Lung (tissue), 12 donors: Measurements from ENCODE around the gene TMPRSS15. TPM values are rescaled to one million over a fixed set of nuclear protein-coding genes. Genes with fewer than 3 reads are reported as not detected.

Experiments used
- ATAC-seq: fragments of 200-7000 bp; cut with Tn5 transposase; one replicate; pipeline ENCODE4 v1.9.1; 2020; ENCODE audit warnings: moderate number of reproducible peaks; ENCODE audit not compliant: insufficient read depth, low FRiP score
- DNase-seq, 3 donors: peaks; one replicate each; pipeline ENCODE4 v3.0.0-alpha.2; 2013 to 2017
- H3K27ac ChIP-seq, 2 donors: one replicate each; pipeline ENCODE4 v1.5.1; 2013; ENCODE audit warnings: mild to moderate bottlenecking in 2 of 2, moderate library complexity in 2 of 2, control low read depth in 1 of 2, inconsistent platforms in 1 of 2, low read depth in 1 of 2, low read length in 1 of 2
- H3K27me3 ChIP-seq, 3 donors: one replicate each; pipeline ENCODE4 v1.5.1; 2013; ENCODE audit warnings: low read length in 2 of 3; ENCODE audit not compliant: control insufficient read depth in 3 of 3, insufficient read depth in 3 of 3
- H3K36me3 ChIP-seq, 4 donors: one replicate each; pipeline ENCODE4 v1.5.1; 2013; ENCODE audit warnings: low read length in 4 of 4, mild to moderate bottlenecking in 1 of 4, moderate library complexity in 1 of 4; ENCODE audit not compliant: control insufficient read depth in 4 of 4, insufficient read depth in 4 of 4
- H3K4me1 ChIP-seq, 5 donors: one replicate each; pipeline ENCODE4 v1.5.1; 2013; ENCODE audit warnings: low read length in 5 of 5, mild to moderate bottlenecking in 2 of 5, moderate library complexity in 1 of 5; ENCODE audit not compliant: control insufficient read depth in 5 of 5, insufficient read depth in 5 of 5
- H3K4me3 ChIP-seq: one replicate; pipeline ENCODE4 v1.5.1; 2013; ENCODE audit warnings: mild to moderate bottlenecking, control low read depth, moderate library complexity
- H3K9ac ChIP-seq, 2 donors: one replicate each; pipeline ENCODE4 v1.5.1; 2013; ENCODE audit warnings: low read length in 2 of 2, control low read depth in 1 of 2; ENCODE audit not compliant: insufficient read depth in 1 of 2
- H3K9me3 ChIP-seq, 4 donors: one replicate each; pipeline ENCODE4 v1.5.1; 2013; ENCODE audit warnings: low read length in 3 of 4, mild to moderate bottlenecking in 1 of 4, moderate library complexity in 1 of 4; ENCODE audit not compliant: control insufficient read depth in 4 of 4, insufficient read depth in 3 of 4
- WGBS, 2 donors: extraction: QIAGEN DNeasy Blood & Tissue Kit; methylation state at CpG; one replicate each; pipeline ENCODE4 v1.1.7; 2013; 5-methylcytosine and 5-hydroxymethylcytosine counted together
- polyA plus RNA-seq, 2 donors: library from polyadenylated mRNA; stranded (reverse); fragments of 200-250 nt; gene quantifications; one replicate each; pipeline ENCODE4 v1.2.1, GENCODE V29; 2013
- total RNA-seq, 2 donors: library from RNA; depleted of rRNA in 1 of 2; stranded (reverse); fragments of >200 nt in 1 of 2; gene quantifications; one replicate each; pipeline ENCODE4 v1.2.1, GENCODE V29; 2014 to 2021
- TF ChIP-seq, protein P1 (sequence below): IDR thresholded peaks from 2 replicates; pipeline ENCODE4 v1.5.1; 2012; ENCODE audit warnings: mild to moderate bottlenecking; ENCODE audit errors: control extremely low read depth, extremely low read depth
- donor health status: control.
- donor health status: control.
- donor health status: Bipolar disorder and iron deficiency.
- donor health status: healthy.
- donor health status: DM: yes; HTN: yes; CAD: no.

Gene TMPRSS15
- total and polyA plus RNA-seq, 4 donors: 0.01 TPM; not detected in 3

DNA sequence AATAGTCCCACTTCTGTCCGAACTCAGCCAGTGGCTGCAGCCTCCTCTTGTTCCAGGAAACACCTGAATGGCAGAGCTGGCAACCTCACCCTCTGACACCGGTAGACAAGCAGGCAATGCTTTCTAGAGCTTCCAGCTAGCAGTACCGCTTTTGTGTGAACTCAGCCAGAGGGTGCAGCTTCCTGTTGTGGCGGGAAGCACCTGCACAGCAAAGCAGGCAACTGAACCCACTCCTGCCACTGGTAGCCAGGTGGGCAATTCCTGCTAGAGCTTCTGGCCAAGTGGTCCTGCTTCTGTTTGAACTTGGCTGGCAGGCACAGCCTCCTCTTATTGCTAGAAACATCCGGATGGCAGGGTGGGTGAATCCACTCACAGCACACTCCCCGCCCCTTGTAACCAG, 40.1 kb upstream of the TMPRSS15 start:
- Histone ChIP-seq H3K9me3 (peaks cover 0 to 3% (median under 1%) of the 10 kb centered on the region in 4 donors), H3K27ac (no peak overlapping the region), H3K36me3 (no peaks in the 10 kb centered on the region), H3K4me3 (no peak overlapping the region), H3K9ac (no peak overlapping the region), H3K27me3 (no peaks in the 10 kb centered on the region), H3K4me1 (no peaks in the 10 kb centered on the region)
- DNase-seq (no peak), ATAC-seq (no peak)
- 43 to 50% methylated on average over 6 of the region's 6 CpGs for WGBS, 2 donors
- TF ChIP-seq, protein P1, sequence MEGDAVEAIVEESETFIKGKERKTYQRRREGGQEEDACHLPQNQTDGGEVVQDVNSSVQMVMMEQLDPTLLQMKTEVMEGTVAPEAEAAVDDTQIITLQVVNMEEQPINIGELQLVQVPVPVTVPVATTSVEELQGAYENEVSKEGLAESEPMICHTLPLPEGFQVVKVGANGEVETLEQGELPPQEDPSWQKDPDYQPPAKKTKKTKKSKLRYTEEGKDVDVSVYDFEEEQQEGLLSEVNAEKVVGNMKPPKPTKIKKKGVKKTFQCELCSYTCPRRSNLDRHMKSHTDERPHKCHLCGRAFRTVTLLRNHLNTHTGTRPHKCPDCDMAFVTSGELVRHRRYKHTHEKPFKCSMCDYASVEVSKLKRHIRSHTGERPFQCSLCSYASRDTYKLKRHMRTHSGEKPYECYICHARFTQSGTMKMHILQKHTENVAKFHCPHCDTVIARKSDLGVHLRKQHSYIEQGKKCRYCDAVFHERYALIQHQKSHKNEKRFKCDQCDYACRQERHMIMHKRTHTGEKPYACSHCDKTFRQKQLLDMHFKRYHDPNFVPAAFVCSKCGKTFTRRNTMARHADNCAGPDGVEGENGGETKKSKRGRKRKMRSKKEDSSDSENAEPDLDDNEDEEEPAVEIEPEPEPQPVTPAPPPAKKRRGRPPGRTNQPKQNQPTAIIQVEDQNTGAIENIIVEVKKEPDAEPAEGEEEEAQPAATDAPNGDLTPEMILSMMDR: no peak

DNA sequence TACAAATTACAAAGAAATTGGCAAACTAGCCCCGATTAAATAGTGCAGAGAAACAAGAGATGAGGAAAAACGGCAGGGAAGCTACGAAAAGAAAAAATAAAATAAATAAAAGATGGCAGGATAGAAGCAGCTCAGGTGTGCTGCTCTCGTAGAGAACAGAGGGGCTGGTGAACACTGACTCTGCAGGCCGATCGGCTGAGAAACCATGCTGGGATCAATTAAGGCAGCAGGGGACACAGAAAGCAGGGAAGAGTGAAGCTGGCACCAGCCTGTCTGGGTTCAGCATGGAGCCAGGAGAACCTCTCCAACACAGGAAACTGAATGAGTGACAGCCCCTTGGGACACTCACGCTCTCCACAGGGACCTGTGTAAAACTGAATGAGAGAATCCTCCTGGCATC, 39.5 kb upstream of the TMPRSS15 start:
- 74 to 82% methylated on average over 7 of the region's 7 CpGs for WGBS, 2 donors
- ATAC-seq: no peak

DNA sequence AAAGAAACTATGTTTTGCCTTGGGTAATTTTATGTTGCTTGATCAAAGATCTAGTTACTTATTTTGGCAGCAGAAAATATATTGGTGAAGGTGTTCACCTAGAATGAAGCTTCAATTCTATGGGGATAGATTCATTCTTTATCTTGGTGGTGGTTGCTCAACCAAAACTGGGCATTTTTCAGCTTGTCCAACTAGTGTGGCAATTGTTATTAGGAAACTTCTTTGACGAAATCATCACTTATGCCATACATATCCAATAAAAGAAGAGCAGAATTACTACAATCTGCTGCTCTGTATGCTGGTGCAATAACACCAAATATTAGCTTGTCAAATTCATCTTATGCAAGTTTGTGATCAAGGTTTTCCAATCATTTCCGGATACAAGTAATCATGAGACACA, 26.8 kb upstream of the TMPRSS15 start:
- Histone ChIP-seq H3K36me3 (no peaks in the 10 kb centered on the region), H3K9ac (no peak overlapping the region), H3K4me3 (no peak overlapping the region), H3K27me3 (no peaks in the 10 kb centered on the region), H3K9me3 (no peaks in the 10 kb centered on the region), H3K4me1 (no peaks in the 10 kb centered on the region), H3K27ac (no peak overlapping the region)
- ATAC-seq: no peak
- no peak for DNase-seq
- WGBS, 2 donors: 55 to 71% methylated on average over 2 of the region's 2 CpGs
- TF ChIP-seq, protein P1: no peak

More for the DNA sequence above, 39.5 kb upstream of the TMPRSS15 start:
- Histone ChIP-seq H3K9ac (no peak overlapping the region), H3K27me3 (no peaks in the 10 kb centered on the region), H3K9me3 (peaks cover 0 to 3% (median under 1%) of the 10 kb centered on the region in 4 donors), H3K4me1 (no peaks in the 10 kb centered on the region), H3K4me3 (no peak overlapping the region), H3K27ac (no peak overlapping the region), H3K36me3 (no peaks in the 10 kb centered on the region)
- TF ChIP-seq, protein P1: no peak
- no peak for DNase-seq

DNA sequence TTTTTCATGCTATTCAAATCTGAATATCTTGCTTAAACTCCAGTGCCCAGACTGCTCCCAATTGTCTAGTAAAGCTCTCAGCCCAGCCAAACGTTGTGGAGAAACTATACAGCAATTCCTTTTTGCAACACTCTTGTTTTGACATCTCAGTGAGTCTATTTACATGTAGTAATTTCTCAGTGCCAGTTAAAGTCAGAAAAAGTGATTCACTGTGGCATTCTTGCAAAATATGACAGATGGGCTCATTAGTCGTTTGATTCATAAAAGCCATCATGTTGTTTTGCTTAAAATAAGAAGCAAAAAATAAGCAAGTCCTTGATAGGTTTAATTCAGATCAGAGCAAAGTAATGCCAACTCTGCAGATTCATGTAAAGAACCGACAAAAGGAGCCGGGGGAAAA, 20.7 kb upstream of the TMPRSS15 start:
- H3K36me3 ChIP-seq: no peaks in the 10 kb centered on the region
- H3K27me3 ChIP-seq: no peaks in the 10 kb centered on the region
- no peak overlapping the region for H3K27ac ChIP-seq
- no peak overlapping the region for H3K4me3 ChIP-seq
- no peak overlapping the region for H3K9ac ChIP-seq
- H3K9me3 ChIP-seq: no peaks in the 10 kb centered on the region
- 54 to 63% methylated on average over 4 of the region's 4 CpGs for WGBS, 2 donors
- DNase-seq (no peak), ATAC-seq (no peak)
- H3K4me1 ChIP-seq: no peaks in the 10 kb centered on the region
- TF ChIP-seq, protein P1: no peak
